IMR-90 (cell line): ENCODE data around the gene PARD3. TPM values are rescaled to one million over a fixed set of nuclear protein-coding genes. Genes with fewer than 3 reads are reported as not detected.

Source experiments
- ATAC-seq: fragments of 200-7000 bp; cut with Tn5 transposase; 2 replicates; pipeline ENCODE4 v1.9.1; 2020; ENCODE audit warnings: low read depth, mild to moderate bottlenecking, moderate library complexity
- BruUV-seq: library from RNA; stranded (reverse); fragments of 400-500 nt; replicated peaks from 2 replicates; lab custom pipeline; 2021; lab: Mats Ljungman, UMichigan
- CTCF ChIA-PET: fragments of 300-600 bp; formaldehyde crosslinking; extraction: SDS; loops from one replicate; lab custom pipeline; 2021; ENCODE audit warnings: antibody characterized with exemption; lab: Yijun Ruan, JAX
- POLR2A ChIA-PET: fragments of 300-600 bp; sonication (Branson Sonifier 250); formaldehyde crosslinking; loops from one replicate; lab custom pipeline; 2022; ENCODE audit warnings: antibody characterized with exemption; ENCODE audit not compliant: unreplicated experiment; lab: Charles Lee
- DNase-seq: peaks from one replicate; pipeline ENCODE4 v3.0.0; 2013
- H2AFZ ChIP-seq: replicated peaks from 2 replicates; pipeline ENCODE3; 2013; ENCODE audit warnings: low read length, mild to moderate bottlenecking; ENCODE audit not compliant: poor library complexity
- H2AK5ac ChIP-seq: 2 replicates; pipeline ENCODE4 v1.6.1; 2013; ENCODE audit warnings: low read depth, low read length, inconsistent platforms
- H2AK9ac ChIP-seq: replicated peaks from 2 replicates; pipeline ENCODE3; 2013; ENCODE audit warnings: mild to moderate bottlenecking, low read depth, low read length, moderate library complexity; ENCODE audit not compliant: poor library complexity
- H2BK120ac ChIP-seq: 2 replicates; pipeline ENCODE4 v1.6.1; 2013; ENCODE audit warnings: low read depth, low read length, inconsistent platforms
- H2BK15ac ChIP-seq: 3 replicates; pipeline ENCODE4 v1.6.1; 2013; ENCODE audit warnings: low read depth, low read length, inconsistent platforms
- H2BK20ac ChIP-seq: 2 replicates; pipeline ENCODE4 v1.6.1; 2013; ENCODE audit warnings: low read depth, mild to moderate bottlenecking, inconsistent platforms, low read length, moderate library complexity
- H2BK5ac ChIP-seq: 2 replicates; pipeline ENCODE4 v1.6.1; 2013; ENCODE audit warnings: mild to moderate bottlenecking, low read depth, low read length, inconsistent platforms; ENCODE audit not compliant: poor library complexity, severe bottlenecking
- H3K14ac ChIP-seq: replicated peaks from 2 replicates; pipeline ENCODE4 v1.6.1; 2013; ENCODE audit warnings: low read depth, low read length, inconsistent platforms
- H3K18ac ChIP-seq: 2 replicates; pipeline ENCODE4 v1.6.1; 2013; ENCODE audit warnings: low read depth, low read length, control low read depth
- H3K23ac ChIP-seq: 2 replicates; pipeline ENCODE4 v1.6.1; 2013; ENCODE audit warnings: low read depth, low read length, inconsistent platforms
- H3K27ac ChIP-seq: 2 replicates; pipeline ENCODE4 v1.5.1; 2013; ENCODE audit warnings: mild to moderate bottlenecking, control low read depth, low read length; ENCODE audit not compliant: insufficient read depth
- H3K27me3 ChIP-seq: 2 replicates; pipeline ENCODE4 v1.6.1; 2013; ENCODE audit warnings: low read length; ENCODE audit not compliant: control insufficient read depth, insufficient read depth
- H3K36me3 ChIP-seq: 2 replicates; pipeline ENCODE4 v1.6.1; 2013; ENCODE audit warnings: low read length, mixed read lengths; ENCODE audit not compliant: control insufficient read depth, insufficient read depth
- H3K4ac ChIP-seq: 2 replicates; pipeline ENCODE4 v1.6.1; 2013; ENCODE audit warnings: low read depth, low read length, inconsistent platforms
- H3K4me1 ChIP-seq: 2 replicates; pipeline ENCODE4 v1.6.1; 2013; ENCODE audit warnings: low read length, mixed read lengths; ENCODE audit not compliant: control insufficient read depth, insufficient read depth
- H3K4me2 ChIP-seq: 2 replicates; pipeline ENCODE4 v1.6.1; 2013; ENCODE audit warnings: low read depth, mild to moderate bottlenecking, control low read depth, low read length, moderate library complexity
- H3K4me3 ChIP-seq: 2 replicates; pipeline ENCODE4 v1.5.1; 2013; ENCODE audit warnings: low read depth, mild to moderate bottlenecking, control low read depth, low read length, moderate library complexity; ENCODE audit not compliant: insufficient read depth
- H3K56ac ChIP-seq: 2 replicates; pipeline ENCODE4 v1.6.1; 2013; ENCODE audit warnings: low read length, inconsistent platforms; ENCODE audit not compliant: insufficient read depth; ENCODE audit errors: extremely low read depth
- H3K79me1 ChIP-seq, 2 experiments: 2 replicates each; pipeline ENCODE4 v1.6.1; 2013; ENCODE audit warnings: low read length in 2 of 2, inconsistent platforms in 1 of 2, low read depth in 1 of 2
- H3K9ac ChIP-seq: 2 replicates; pipeline ENCODE4 v1.6.1; 2013; ENCODE audit warnings: low read depth, low read length, control low read depth
- H3K9me1 ChIP-seq: 2 replicates; pipeline ENCODE4 v1.6.1; 2013; ENCODE audit warnings: low read length, inconsistent platforms; ENCODE audit not compliant: insufficient read depth
- H3K9me3 ChIP-seq: 2 replicates; pipeline ENCODE4 v1.6.1; 2013; ENCODE audit warnings: low read length; ENCODE audit not compliant: control insufficient read depth, insufficient read depth
- H4K20me1 ChIP-seq: 2 replicates; pipeline ENCODE4 v1.6.1; 2013; ENCODE audit warnings: low read length, inconsistent platforms; ENCODE audit not compliant: insufficient read depth
- H4K5ac ChIP-seq: 2 replicates; pipeline ENCODE4 v1.6.1; 2013; ENCODE audit warnings: mild to moderate bottlenecking, low read depth, low read length, control low read depth
- H4K8ac ChIP-seq, 2 experiments: 2 replicates each; pipeline ENCODE4 v1.6.1; 2013; ENCODE audit warnings: low read depth in 2 of 2, low read length in 2 of 2, control low read depth in 1 of 2, inconsistent platforms in 1 of 2
- H4K91ac ChIP-seq: 2 replicates; pipeline ENCODE4 v1.6.1; 2013; ENCODE audit warnings: low read depth, low read length, inconsistent platforms; ENCODE audit not compliant: insufficient read depth
- BHLHE40 ChIP-seq: fragments of 150-350 bp; IDR thresholded peaks from 2 replicates; pipeline ENCODE4 v1.6.1; 2016; ENCODE audit warnings: mild to moderate bottlenecking, low read depth, low read length
- CHD1 ChIP-seq: IDR thresholded peaks from 2 replicates; pipeline ENCODE4 v1.6.1; 2012; ENCODE audit warnings: low read depth, low read length, improper control_type of control experiment
- ELK1 ChIP-seq: fragments of 150-350 bp; IDR thresholded peaks from 2 replicates; pipeline ENCODE4 v1.6.1; 2016; ENCODE audit warnings: low read depth, mild to moderate bottlenecking, low read length, moderate library complexity, borderline replicate concordance
- FOS ChIP-seq: fragments of 150-350 bp; IDR thresholded peaks from 2 replicates; pipeline ENCODE4 v1.6.1; 2016; ENCODE audit warnings: low read depth, low read length
- MAFK ChIP-seq: IDR thresholded peaks from 2 replicates; pipeline ENCODE4 v1.6.1; 2012; ENCODE audit warnings: low read depth, low read length, improper control_type of control experiment
- MAZ ChIP-seq: IDR thresholded peaks from 2 replicates; pipeline ENCODE4 v1.6.1; 2012; ENCODE audit warnings: low read depth, mild to moderate bottlenecking, low read length, improper control_type of control experiment, moderate library complexity, borderline replicate concordance
- MXI1 ChIP-seq: IDR thresholded peaks from 2 replicates; pipeline ENCODE4 v1.6.1; 2012; ENCODE audit warnings: low read depth, mild to moderate bottlenecking, low read length, moderate library complexity, borderline replicate concordance
- NFE2L2 ChIP-seq: fragments of 150-350 bp; IDR thresholded peaks from 2 replicates; pipeline ENCODE4 v1.6.1; 2016; ENCODE audit warnings: low read depth, mild to moderate bottlenecking, low read length
- POLR2A ChIP-seq: IDR thresholded peaks from 2 replicates; pipeline ENCODE4 v1.6.1; 2012; ENCODE audit warnings: mild to moderate bottlenecking, low read depth, low read length
- RAD21 ChIP-seq: IDR thresholded peaks from 2 replicates; pipeline ENCODE4 v1.6.1; 2012; ENCODE audit warnings: low read length, improper control_type of control experiment
- RCOR1 ChIP-seq: IDR thresholded peaks from 2 replicates; pipeline ENCODE4 v1.6.1; 2012; ENCODE audit warnings: mild to moderate bottlenecking, low read length, improper control_type of control experiment; ENCODE audit not compliant: insufficient replicate concordance
- RFX5 ChIP-seq: IDR thresholded peaks from 2 replicates; pipeline ENCODE4 v1.8.0; 2012; ENCODE audit warnings: low read depth, mild to moderate bottlenecking, low read length, moderate library complexity
- SMC3 ChIP-seq: fragments of 150-350 bp; IDR thresholded peaks from 2 replicates; pipeline ENCODE4 v1.6.1; 2016; ENCODE audit warnings: low read depth, mild to moderate bottlenecking, antibody characterized with exemption, low read length, moderate library complexity
- WGBS, 2 experiments: methylation state at CpG; one replicate each; pipeline versions ENCODE4 v1.1.5 to v1.1.7; 2013; ENCODE audit warnings: missing lambda C conversion rate in 2 of 2; ENCODE audit not compliant: insufficient read length in 1 of 2; ENCODE audit errors: extremely low coverage in 2 of 2; 5-methylcytosine and 5-hydroxymethylcytosine counted together
- dilution Hi-C: fragments of 300-500 bp; cut with HindIII; formaldehyde crosslinking; loops from one replicate; pipeline ENCODE4 v1.14.3; 2018; ENCODE audit warnings: low sequenced_read_pairs; ENCODE audit not compliant: unreplicated experiment
- in situ Hi-C: fragments of 300-500 bp; cut with MboI; formaldehyde crosslinking; loops from 3 replicates; pipeline ENCODE4 v1.14.3; 2019; ENCODE audit warnings: low sequenced_read_pairs, inconsistent platforms, mixed read lengths
- intact Hi-C: fragments of 100-400 bp; cut with micrococcal nuclease; formaldehyde crosslinking; loops from 2 replicates; pipeline ENCODE4 v1.10.0; 2022
- polyA plus RNA-seq, 3 experiments: library from polyadenylated mRNA; depleted of rRNA; stranded (reverse); fragments of >200 nt; gene quantifications; 2 replicates each; pipeline ENCODE4 v1.2.3, GENCODE V29; 2012; ENCODE audit warnings: low replicate concordance in 1 of 3
- total RNA-seq: library from RNA; depleted of rRNA; stranded (reverse); fragments of >200 nt; gene quantifications from 2 replicates; pipeline ENCODE4 v1.2.3, GENCODE V29; 2012
- TF ChIP-seq, protein P1 (sequence below): fragments of 150-350 bp; IDR thresholded peaks from 2 replicates; pipeline ENCODE4 v1.6.1; 2017; ENCODE audit warnings: mild to moderate bottlenecking, antibody characterized with exemption, low read length, low read depth
- TF ChIP-seq, protein P2 (sequence below): conservative IDR thresholded peaks from 2 replicates; pipeline ENCODE4 v1.5.1; 2012; ENCODE audit warnings: mild to moderate bottlenecking, low read depth, low read length, improper control_type of control experiment

PARD3 gene
- total and polyA plus RNA-seq, 2 of the 4 experiments (the other 2 are of a cell fraction) = 14.6 to 37.5 TPM

DNA sequence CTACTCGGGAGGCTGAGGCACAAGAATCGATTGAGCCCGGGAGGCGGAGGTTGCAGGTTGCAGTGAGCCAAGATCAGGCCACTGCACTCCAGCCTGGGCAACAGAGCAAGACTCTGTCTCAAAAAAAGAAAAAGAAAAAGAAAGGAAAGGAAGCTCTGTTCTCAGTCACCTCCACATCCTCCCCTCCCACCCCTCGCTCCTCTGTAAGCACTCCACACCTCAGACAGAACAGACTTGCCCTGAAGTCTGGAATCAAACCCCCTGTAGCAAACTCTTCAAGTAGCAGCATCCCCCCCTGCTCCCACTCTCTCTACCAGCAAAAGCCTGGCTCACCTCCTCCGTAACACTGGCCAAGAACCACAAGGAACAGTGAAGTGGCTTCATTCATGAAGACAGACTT is 66.7 kb downstream of the PARD3 start:
- Histone ChIP-seq H4K91ac (no peak overlapping the region), H4K8ac (no peak overlapping the region), H3K4me1 (peaks cover 5% of the 10 kb centered on the region; the same call in 1 of the 2 replicates), H2AFZ (no peak overlapping the region), H3K9ac (no peak overlapping the region), H3K36me3 (no peaks in the 10 kb centered on the region), H3K27ac (no peak overlapping the region), H3K23ac (no peak overlapping the region), H3K9me1 (0 out of 2 replicates have a peak, but pooled peaks cover 5% of the 10 kb centered on the region), H3K79me1 (peaks cover 30 to 59% of the 10 kb centered on the region in 2 experiments), H3K9me3 (no peaks in the 10 kb centered on the region), H3K4me3 (no peak overlapping the region), H4K20me1 (peaks cover 8% of the 10 kb centered on the region; the same call in 1 of the 2 replicates), H2BK15ac (no peak overlapping the region), H3K27me3 (no peaks in the 10 kb centered on the region), H3K56ac (no peak overlapping the region), H3K4ac (no peak overlapping the region), H2AK9ac (no peak overlapping the region), H3K14ac (no peak overlapping the region), H2BK120ac (no peak overlapping the region), H3K4me2 (no peak overlapping the region), H2BK5ac (no peak overlapping the region), H2BK20ac (no peak overlapping the region), H2AK5ac (no peak overlapping the region), H3K18ac (no peak overlapping the region), H4K5ac (no peak overlapping the region)
- ATAC-seq (no peak), DNase-seq (no peak)
- dilution Hi-C loops = no loop called here
- intact Hi-C loops = no loop called here
- BruUV-seq = no TSS peak
- ChIA-PET POLR2A (no interaction called here), CTCF (no interaction called here)
- in situ Hi-C loops = no loop called here
- TF ChIP-seq SMC3 (no peak), NFE2L2 (no peak), CHD1 (no peak), RAD21 (no peak), MAZ (no peak), MXI1 (no peak), BHLHE40 (no peak), RFX5 (no peak), MAFK (no peak), POLR2A (no peak), RCOR1 (no peak), ELK1 (no peak), FOS (no peak)
- TF ChIP-seq, protein P1, sequence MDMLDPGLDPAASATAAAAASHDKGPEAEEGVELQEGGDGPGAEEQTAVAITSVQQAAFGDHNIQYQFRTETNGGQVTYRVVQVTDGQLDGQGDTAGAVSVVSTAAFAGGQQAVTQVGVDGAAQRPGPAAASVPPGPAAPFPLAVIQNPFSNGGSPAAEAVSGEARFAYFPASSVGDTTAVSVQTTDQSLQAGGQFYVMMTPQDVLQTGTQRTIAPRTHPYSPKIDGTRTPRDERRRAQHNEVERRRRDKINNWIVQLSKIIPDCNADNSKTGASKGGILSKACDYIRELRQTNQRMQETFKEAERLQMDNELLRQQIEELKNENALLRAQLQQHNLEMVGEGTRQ = no peak
- TF ChIP-seq, protein P2, sequence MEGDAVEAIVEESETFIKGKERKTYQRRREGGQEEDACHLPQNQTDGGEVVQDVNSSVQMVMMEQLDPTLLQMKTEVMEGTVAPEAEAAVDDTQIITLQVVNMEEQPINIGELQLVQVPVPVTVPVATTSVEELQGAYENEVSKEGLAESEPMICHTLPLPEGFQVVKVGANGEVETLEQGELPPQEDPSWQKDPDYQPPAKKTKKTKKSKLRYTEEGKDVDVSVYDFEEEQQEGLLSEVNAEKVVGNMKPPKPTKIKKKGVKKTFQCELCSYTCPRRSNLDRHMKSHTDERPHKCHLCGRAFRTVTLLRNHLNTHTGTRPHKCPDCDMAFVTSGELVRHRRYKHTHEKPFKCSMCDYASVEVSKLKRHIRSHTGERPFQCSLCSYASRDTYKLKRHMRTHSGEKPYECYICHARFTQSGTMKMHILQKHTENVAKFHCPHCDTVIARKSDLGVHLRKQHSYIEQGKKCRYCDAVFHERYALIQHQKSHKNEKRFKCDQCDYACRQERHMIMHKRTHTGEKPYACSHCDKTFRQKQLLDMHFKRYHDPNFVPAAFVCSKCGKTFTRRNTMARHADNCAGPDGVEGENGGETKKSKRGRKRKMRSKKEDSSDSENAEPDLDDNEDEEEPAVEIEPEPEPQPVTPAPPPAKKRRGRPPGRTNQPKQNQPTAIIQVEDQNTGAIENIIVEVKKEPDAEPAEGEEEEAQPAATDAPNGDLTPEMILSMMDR = no peak
- WGBS, 2 experiments = 100% methylated on average over 3 of the region's 6 CpGs; no CpG with 5 or more reads in 1 of the 2 experiments
